Stimulated activated CD8-positive, alpha-beta memory T cell treated with anti-CD3 and anti-CD28 coated beads, Interleukin-15, amount 100 ng/mL, for 1 hour (primary cell): ENCODE results near the gene PTCRA.
"Not testable (repeated sequence)": the region's sequence is repeated elsewhere in the genome, so short reads cannot be mapped to it uniquely, and the experiment has no call there.

Source experiments
- DNase-seq: peaks from one replicate; pipeline ENCODE4 v3.0.0-alpha.2; 2020; ENCODE audit warnings: low read depth

The PTCRA gene

GRCh38 chr6:42940493-42941045, 24.7 kb downstream of the PTCRA start:
- no peak for DNase-seq

- DNase-seq: not testable (repeated sequence)
These were observed 25.5 kb downstream of the PTCRA start for GRCh38 chr6:42941356-42941755.

GRCh38 chr6:42942444-42942843, 26.6 kb downstream of the PTCRA start:
- no peak for DNase-seq

- no peak for DNase-seq
These were observed 32.1 kb downstream of the PTCRA start for GRCh38 chr6:42947950-42948349.

- no peak for DNase-seq
These were observed 36.5 kb downstream of the PTCRA start for GRCh38 chr6:42952389-42952788.

GRCh38 chr6:42954405-42954804, 38.6 kb downstream of the PTCRA start:
- DNase-seq: not testable (repeated sequence)

GRCh38 chr6:42958125-42958524, 42.3 kb downstream of the PTCRA start:
- DNase-seq: no peak

GRCh38 chr6:42959917-42960242, 44.0 kb downstream of the PTCRA start:
- no peak for DNase-seq

GRCh38 chr6:42960243-42961019, 44.6 kb downstream of the PTCRA start, which contains the start of gene GNMT:
TSS of gene GNMT (plus strand) at chr6:42960754. CDS start at chr6:42960768, 14 bp downstream.
- no peak for DNase-seq

- no peak for DNase-seq
These were observed 45.2 kb downstream of the PTCRA start for GRCh38 chr6:42961020-42961470.

- no peak for DNase-seq
These were observed 46.2 kb downstream of the PTCRA start for GRCh38 chr6:42962096-42962495.

GRCh38 chr6:42962502-42963178, 46.8 kb downstream of the PTCRA start:
- DNase-seq: no peak

- no peak for DNase-seq
These were observed 47.5 kb downstream of the PTCRA start for GRCh38 chr6:42963179-42963854.

- no peak for DNase-seq
These were observed 48.2 kb downstream of the PTCRA start for GRCh38 chr6:42963855-42964605.

- DNase-seq: no peak
These were observed 50.7 kb downstream of the PTCRA start for GRCh38 chr6:42966571-42966970.

GRCh38 chr6:42967228-42967627, 51.4 kb downstream of the PTCRA start:
- DNase-seq: no peak

GRCh38 chr6:42968126-42968701, 52.4 kb downstream of the PTCRA start:
- no peak for DNase-seq

GRCh38 chr6:42968783-42969182, 52.9 kb downstream of the PTCRA start:
- DNase-seq: no peak

GRCh38 chr6:42969431-42969830, 53.6 kb downstream of the PTCRA start:
- no peak for DNase-seq

GRCh38 chr6:42969934-42970333, 54.1 kb downstream of the PTCRA start:
- DNase-seq: no peak

GRCh38 chr6:42970871-42971612, 55.2 kb downstream of the PTCRA start:
- DNase-seq: no peak
